HG02885 (cell line): ENCODE results near the gene HNRNPL.

Source experiments
- ATAC-seq: cut with Tn5 transposase; IDR thresholded peaks from one replicate; pipeline ENCODE4 v1.9.1; 2021; ENCODE audit warnings: mild to moderate bottlenecking; ENCODE audit not compliant: unreplicated experiment, poor library complexity

HNRNPL gene

DNA sequence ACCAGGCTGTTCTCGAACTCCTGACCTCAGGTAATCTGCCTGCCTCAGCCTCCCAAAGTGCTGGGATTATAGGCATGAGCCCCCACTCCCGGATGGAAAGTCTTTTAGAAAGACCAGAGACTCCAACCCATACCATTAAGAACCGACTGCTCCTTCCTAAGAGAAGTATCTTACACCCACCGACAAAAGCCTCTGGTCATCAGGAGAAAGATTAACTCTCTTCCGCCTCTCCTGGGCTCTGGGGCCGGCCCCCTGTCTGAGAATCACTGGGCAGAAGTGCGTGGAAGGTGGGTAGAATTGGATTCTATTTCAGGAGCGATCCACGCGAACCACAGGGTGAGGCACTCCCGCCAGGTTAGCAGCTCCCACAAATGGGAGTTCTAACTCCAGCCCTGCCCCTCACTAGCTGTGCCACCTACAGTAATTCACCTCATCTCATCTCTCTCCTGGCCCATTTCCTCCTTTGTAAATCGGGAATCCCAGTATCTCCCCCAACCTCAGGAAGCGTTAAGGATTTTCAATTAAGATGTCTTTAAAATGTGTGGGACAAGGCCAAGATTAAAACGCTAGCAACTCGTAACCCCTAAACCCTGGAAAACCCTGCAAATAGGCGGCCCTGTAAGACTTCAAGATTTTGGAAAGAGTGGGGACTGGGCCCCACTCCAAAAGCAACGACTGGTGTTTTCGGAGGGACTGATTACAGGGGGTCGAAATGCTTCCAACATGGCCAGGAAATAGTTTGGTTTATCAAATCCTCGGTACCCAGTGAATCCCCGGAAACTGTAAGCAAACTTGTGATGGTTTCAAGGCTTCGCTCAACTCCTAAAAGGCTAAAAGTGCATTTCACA, 1.3 kb downstream of the HNRNPL start:
- ATAC-seq: no peak

DNA sequence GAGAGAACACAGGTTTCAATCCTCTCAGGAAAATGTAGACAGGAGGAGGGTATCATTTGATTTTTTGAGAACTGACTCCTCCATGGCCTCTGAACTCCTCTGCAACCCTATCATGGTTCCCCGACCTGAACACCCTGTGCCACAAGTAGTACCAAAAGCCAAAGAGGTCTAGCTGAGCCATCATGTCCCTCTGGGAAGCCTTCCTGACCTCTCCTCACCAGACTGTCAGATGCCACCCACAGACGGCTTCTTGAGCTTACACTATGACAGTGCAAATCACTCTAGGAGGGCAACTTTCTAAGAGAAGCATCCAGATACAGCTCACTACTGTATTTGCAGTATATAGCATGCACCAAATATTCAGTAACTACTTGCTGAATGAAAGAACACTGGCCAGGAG, 3.7 kb downstream of the HNRNPL start:
- ATAC-seq: no peak

DNA sequence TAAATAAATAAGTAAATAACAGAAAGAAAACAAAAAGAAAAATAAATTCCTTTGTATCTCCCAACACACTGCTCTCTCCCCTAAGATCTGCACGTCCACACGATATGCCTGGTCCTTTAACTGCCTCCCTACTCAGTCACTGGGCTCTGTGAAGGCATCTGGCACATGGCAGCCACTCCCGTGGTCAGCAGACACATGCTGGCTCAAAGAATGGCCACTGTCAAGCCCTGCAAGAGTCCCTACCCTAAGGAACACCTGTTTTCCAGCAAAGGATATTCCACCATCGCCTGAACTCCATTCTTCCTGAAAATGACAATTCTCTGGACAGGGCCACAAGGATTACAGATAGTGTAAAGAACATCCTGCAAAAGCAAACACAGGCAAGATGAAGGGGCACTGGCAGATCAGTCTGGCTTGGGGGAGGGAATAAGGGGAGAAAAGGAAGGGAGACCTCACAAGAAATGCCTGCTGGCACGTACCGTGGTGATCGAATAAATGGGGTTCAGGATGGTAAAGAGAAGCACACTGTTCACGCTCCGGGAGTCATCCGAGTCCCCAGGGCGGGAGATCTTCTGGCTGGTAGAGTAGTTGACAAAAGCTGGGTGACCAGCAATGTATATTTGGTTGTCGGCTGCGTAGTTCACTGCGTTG, 4.3 kb downstream of the HNRNPL start:
- ATAC-seq: no peak

DNA sequence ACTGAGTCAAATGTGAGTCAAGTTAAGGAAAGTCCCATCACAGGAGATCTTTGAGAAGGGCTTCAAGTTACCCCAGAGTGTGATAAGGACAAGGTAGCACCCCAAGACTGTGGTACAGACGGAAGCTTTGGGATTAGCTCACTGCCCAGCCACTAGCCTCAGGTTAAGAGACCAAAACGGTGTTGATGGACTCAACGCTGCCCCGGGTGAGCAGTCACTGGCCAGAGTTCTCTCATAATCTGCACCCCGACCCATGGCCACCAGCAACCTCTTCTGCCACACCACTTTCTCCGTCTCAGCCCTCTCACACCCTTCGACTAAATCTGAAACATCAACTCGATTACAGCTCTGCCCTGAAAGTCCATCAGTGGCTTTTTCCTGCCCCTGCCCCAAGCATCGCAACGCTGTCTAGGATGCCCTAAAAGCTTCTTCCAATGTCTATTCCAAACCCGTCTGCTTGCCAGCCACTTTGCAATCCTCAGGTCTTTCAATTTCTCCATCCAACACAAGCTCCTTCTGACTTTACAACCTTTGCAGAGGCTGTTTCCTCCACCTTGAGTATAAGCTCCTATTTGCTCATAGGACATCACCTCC, 5.6 kb downstream of the HNRNPL start:
- no peak for ATAC-seq

DNA sequence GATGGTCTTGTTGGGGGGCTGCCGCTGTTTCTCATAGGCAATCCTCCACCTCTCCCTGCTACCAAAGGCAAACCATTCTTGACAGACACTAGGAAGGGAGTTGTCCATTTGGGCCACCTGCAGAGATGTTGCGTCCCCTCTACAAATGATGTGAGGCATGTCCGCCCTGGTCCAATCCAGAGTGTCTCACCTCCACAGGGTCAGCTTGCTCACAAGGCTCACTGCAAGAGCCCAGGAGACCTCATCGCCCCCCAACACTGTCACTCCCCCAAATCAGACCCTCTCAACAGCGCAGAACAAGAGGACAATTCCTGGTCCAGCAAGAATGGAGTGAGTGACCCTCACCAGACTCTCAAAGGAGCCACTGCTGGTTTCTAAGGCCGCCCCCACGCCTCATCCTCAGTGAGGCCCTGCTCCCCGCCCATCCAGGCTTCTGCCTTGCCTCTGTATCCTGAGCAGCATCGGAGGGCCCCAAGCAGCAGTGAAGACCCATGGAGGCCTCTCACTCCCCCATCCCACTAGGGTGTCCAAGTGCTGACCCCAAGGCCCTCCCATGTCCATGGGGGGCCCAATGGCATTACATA, 6.5 kb downstream of the HNRNPL start:
- no peak for ATAC-seq

DNA sequence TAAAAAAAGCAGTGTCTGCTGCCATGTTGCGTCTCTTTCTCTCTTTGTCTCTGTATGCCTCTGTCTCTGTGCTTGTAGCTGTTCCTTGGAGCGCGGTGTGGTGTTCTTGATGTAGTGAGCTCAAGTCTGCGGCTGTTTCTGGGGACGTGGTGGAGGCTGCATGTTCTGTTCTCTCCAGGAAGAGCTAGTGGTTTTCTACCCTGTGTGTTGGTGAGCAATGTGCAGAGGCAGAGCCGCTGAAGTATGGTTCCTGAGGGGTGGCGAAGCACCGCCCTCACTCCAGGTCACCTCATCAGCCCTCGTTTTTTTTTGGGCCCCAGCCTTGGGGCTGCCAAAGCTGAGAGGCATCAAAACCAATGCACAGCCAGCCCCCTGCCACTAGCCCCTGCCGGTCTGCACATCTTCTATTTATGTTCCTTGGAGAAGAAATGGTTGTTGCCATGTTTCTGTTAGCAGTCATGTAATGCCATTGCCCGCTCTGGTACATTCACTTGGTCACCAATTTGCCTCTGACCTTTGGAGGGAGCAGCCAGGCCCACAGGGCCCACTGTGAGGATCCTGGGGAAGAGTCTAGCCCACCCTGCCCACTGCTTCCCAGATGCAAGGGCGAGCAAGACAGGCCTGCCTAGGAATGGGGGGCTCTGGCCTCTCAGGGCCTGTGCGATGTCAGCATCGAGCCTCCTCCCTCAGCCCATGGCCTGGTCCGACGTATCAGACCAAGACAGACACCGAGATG, 7.2 kb downstream of the HNRNPL start:
- no peak for ATAC-seq

DNA sequence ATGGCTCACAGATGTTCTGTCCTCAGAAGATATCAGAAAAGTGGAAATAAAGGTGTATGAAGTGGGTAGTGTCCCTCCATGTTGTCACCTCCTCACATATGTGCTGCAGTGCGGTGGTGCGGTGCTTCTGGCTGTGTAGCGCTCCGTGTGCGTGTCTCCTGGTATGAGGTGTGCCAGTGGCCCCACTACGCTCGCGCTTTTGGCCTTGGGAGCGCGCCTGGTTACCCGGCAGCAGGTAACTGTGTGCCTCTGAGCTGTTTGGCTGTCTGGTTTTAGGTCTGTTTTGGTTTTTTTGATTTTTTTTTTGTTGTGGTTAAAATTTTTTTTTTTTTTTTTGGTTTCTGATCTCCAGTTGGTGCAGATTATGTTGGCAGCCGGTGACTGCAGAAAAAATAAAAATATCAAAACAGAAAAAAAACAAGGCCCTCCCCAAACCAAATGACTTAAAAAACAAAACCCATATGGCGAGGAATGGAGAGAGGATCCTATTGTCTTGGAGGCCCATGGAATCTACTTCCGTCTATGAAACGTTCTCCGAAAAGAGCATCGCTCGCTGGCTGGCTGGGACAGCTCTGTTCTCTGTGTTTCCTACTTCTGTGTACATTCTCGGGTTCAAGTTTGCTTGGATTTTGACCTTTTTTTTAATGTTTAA, 7.9 kb downstream of the HNRNPL start:
- no peak for ATAC-seq

DNA sequence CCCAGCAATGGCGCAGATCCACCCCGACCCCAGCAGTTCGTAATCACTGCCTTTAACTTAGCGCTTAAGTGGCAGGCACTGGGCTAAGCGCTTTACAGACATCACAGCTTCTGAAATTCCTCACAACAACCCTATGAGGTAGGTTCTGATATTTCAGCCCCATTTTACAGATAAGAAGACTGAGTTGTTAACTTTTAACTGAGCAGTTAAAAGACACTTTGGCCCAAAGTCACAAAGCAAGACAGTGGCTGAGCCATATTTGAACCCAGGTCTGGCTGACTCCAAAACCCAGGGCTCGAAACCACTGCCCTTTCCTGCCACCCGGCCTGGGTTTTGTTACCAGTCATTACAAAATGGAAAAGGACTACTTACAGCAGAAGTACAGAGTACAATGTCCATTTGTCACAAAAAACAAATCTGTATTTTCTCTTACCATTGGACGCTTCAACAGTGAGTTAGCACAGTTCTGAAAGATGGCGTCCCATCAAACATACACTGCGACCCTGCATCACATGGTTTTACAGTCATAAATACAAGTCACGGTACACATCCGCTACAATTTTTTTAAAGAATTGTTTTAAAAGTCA, 8.5 kb downstream of the HNRNPL start:
- no peak for ATAC-seq

DNA sequence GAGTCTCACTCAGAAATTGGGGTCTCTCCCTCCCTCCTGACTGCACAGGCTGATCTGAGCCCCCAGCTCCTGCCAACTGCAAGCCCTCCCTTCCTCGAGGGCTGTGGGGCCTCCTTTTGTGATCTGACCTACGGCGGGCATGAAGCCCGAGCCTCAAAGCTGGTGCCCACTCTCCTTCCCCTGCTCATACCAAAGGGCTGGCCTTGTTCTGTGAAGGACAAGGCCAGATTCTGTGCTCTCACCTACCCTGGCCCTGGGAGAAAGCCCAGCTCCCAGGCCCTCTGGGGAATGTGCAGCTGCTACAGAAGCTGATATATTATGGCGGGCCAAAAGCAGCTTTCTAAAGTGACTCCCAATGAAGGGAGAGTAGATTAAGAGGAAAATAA, 9.2 kb downstream of the HNRNPL start:
- ATAC-seq: no peak

DNA sequence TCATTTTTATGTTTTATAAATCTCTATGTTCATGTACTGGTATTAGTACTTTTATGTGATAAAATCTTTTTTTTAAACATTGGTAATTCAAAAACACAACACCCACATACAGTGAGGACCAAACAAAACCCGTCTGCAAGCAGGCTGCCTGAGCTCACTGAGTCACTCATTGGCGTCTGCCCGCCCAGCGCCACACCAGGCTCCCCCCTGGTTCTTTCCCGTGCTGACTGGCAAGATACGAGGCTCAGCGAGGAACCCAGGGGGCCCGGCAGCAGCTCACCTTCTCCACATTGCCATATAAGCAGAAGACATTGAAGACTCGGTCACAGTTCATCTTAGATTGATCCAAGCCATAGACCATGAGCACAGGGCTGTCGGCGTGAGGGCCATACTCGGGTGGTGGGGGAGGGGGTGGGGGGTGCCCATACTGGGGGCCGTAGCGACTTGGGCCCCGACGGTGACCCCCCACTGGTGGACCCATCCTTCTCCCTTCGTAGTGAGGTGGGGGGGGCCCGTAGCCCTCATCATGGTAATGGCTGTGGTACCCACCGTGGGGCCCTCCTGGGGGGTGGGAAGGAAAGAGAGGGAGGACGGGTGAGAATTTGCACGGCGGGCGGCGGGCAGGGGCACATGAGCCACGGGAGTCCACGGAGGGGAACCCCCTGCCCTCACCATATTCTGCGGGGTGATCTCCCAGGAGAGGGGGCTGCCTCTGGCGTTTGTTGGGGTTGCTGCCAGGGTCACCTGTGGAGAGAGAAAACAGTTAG, 9.8 kb downstream of the HNRNPL start:
- ATAC-seq: no peak

DNA sequence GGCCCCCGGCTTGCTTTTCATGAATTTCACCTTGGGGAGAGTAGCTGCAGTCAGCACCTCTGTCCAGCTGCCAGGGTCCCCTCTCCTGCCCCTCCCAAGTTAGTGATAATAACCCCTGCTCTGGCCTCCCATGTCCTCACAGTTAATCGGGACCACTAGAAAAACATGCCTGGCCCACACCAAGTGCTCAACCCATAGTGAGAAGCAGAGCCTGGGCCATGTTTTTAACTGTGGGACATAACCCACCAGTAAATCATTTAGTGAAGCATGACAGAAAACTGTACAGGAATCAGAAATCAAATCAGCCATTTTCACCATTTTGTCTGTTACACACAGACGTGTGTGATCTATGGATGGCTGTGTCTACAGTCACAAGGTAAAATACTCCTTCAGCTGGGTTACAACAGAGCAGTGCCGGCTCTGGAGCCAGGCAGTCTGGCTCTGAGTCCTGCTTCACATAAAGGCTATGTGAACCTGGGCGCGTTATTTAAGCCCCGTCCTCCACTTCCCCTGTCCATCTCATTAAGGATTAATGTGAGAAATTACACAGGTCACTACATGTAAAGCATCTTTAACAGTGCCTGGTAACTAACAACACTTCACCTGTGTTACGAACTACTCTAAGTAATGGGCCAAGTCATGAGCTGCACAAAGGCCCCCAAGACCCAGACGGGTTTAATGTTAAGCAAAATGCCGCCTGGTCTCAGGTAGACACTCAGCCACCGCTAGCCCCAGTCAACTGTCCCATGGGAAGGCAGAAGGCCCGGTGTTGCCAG, 10.6 kb downstream of the HNRNPL start:
- no peak for ATAC-seq

DNA sequence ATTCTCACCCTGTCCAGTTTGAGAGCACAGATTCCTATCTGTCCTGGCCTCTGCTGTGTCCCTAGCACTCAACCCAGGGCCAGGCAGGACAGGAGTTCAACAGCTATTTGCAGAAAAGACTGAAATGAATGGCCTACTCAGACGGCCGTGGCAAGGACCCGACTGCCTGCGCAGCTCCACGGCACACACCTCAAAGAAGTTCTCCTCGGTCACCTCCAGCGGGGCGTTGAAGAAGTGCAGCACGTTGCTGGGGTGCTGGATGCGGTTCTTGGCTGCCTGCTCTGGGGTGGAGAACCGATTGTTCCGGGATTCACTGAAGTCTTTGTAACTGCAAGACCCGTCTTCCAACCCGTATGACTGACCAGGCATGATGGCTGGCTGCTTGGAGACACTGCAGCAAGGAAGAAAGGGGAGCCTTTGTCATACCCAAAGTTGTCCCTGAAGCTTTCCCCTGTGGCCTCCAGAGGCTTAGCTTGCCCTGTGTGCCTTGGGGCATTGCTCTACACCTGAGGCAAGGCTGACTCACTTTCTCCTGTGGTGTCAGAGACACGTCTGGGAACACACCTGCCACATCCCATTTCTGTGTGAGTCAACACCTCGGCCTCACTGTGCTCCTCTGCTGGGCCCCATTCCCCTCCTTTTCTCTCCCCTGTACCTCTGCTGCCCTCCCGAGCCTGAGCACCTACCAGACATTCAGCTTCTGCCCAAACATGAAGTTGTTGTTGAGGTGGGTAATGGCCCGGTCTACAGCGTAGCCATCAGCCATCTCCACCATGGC, 11.4 kb downstream of the HNRNPL start:
- ATAC-seq: no peak

DNA sequence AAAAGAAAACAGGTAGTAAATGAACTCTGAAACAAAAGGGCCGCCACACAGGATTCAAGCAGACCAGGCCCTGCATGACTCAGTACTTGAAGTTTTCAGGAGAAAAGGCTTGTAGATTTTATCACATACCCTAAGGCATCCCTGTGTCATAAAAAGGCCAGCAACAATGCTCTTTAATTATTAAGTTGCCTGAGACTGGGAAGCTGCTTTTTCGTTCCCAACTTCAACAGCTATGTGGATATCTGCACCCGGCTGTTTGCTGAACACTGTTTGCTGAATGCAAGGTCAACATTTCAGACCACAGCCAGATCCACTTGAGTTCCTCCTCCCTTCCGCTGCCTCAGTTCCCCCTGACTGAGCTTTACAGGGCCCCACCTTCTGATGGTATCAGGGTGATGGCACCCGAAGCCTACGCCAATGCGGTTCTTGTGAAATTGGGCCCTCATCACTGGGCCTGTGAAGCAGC, 12.1 kb downstream of the HNRNPL start:
- ATAC-seq: no peak

DNA sequence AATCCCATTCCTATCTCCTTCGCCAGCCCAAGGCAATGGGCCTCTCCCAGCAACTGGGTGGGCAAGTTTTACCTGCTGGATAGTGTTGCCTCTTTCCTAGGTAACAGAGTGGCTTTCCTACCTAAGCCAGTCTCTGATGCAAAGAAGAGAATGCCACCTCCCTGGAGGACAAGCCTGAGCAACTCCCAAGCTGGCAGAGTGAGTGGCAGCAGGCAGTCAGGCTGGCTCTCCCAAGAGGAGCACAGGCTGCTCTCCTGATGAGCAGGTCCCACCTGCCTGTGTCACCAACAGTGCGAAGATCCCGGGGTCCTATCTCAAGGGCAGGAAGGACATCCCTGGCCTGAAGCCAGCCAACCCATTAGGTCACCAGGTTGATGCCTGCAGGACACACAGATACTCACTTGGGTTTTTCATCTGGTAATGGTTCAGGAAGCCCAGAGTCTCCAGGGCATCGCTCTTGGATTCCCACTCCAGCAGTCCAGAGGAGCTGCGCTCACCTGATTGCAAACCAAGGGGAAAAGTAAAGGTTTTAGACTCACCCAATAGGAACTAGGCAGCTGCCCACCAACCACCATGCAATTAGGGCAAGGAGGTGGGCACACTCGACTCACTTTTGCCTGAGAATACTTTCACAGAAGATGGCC, 12.7 kb downstream of the HNRNPL start:
- ATAC-seq: no peak

DNA sequence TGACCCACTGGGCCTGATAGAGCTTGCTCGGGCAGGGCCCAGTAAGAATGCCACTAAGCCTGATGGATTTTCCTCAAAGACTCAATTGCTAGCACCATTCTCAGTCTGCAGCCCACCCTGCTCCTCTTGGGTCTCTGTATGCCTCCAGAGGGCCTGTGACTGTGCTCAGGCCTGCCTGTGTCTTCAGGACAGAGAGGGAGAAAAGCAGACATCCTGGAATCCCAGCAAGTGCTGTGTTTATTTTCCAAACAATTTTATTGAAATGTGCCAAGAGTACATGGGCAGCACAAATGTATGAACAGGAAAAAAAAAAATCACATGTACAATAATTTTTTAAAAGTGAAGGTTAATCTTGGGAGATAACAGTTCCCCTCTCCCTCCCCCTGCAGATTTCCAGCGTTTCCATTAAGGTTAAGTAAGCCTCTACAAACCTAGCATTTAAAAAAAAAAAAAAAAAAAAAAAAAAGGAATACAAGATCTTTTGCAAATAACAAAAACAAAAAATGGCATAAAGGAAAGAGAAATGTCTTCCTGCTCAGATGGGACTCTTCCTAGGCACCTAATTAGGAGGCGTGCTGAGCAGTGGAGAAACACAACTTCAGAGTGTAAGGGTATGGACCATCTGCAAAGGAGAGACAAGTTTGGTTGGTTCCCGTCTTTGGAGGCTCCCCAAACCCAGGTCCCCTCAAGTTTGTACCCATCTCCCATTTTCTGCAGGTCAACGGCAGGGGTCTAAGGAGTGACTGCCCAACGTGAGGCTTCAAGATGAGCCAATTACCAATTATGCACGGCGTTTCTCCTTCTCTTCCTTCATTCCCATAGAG, 13.4 kb downstream of the HNRNPL start:
- no peak for ATAC-seq

DNA sequence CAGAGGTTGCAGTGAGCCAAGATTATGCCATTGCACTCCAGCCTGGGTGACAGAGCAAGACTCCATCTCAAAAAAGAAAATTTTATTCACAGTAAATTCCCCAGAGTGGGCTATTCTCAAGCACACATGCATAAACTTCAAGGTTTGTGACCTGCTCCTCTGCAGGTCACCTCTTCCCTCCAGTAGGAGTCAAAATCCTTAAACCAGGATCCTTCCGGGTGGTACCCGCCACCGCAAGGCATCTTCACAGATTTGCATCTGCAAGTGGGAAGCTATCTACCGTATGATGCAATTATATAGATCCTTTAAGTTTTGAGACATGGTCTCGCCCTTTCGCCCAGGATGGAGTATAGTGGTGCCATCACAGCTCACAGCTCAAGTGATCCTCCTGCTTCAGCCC, 15.2 kb downstream of the HNRNPL start:
- ATAC-seq: no peak
